OCI-LY1 (cell line): ENCODE results near the gene PDE6B.

Source experiments
- H2AFZ ChIP-seq: fragments of 200-600 bp; sonication (generic), shearing (Covaris generic); 2 replicates; pipeline ENCODE4 v1.6.0; 2014; ENCODE audit warnings: antibody characterized with exemption, mild to moderate bottlenecking, low read length
- H3F3A ChIP-seq: fragments of 200-600 bp; sonication (generic), shearing (Covaris generic); 2 replicates; pipeline ENCODE4 v1.6.0; 2014; ENCODE audit warnings: mild to moderate bottlenecking, antibody characterized with exemption, low read length, moderate library complexity; ENCODE audit not compliant: insufficient read depth
- H3K27ac ChIP-seq: fragments of 200-600 bp; sonication (generic); 2 replicates; pipeline ENCODE4 v1.5.1; 2014; ENCODE audit warnings: low read length, mixed run types, mild to moderate bottlenecking, low read depth; ENCODE audit not compliant: poor library complexity, severe bottlenecking
- H3K27me3 ChIP-seq: fragments of 200-600 bp; sonication (generic); 2 replicates; pipeline ENCODE4 v1.6.0; 2014; ENCODE audit warnings: antibody characterized with exemption, mild to moderate bottlenecking, low read length, moderate library complexity; ENCODE audit not compliant: insufficient read depth
- H3K36me3 ChIP-seq: fragments of 200-600 bp; sonication (generic); 2 replicates; pipeline ENCODE4 v1.6.1; 2014; ENCODE audit warnings: mild to moderate bottlenecking, antibody characterized with exemption, low read length, moderate library complexity, mixed read lengths; ENCODE audit not compliant: insufficient read depth
- H3K4me1 ChIP-seq: fragments of 200-600 bp; sonication (generic); 2 replicates; pipeline ENCODE4 v1.5.1; 2014; ENCODE audit warnings: mild to moderate bottlenecking, low read length, moderate library complexity; ENCODE audit not compliant: insufficient read depth, severe bottlenecking
- H3K4me2 ChIP-seq: fragments of 200-600 bp; sonication (generic), shearing (Covaris generic); 2 replicates; pipeline ENCODE4 v1.6.1; 2014; ENCODE audit warnings: low read length
- H3K4me3 ChIP-seq: fragments of 200-600 bp; sonication (generic); 2 replicates; pipeline ENCODE4 v1.5.1; 2014; ENCODE audit warnings: low read length, low read depth, mild to moderate bottlenecking, mixed read lengths; ENCODE audit not compliant: poor library complexity, severe bottlenecking
- H3K79me2 ChIP-seq: fragments of 200-600 bp; shearing (Covaris generic); 2 replicates; pipeline ENCODE4 v1.6.1; 2016; ENCODE audit warnings: mixed run types, low read length, mixed read lengths; ENCODE audit not compliant: insufficient read depth
- H3K9ac ChIP-seq: fragments of 200-600 bp; sonication (generic), shearing (Covaris generic); 2 replicates; pipeline ENCODE4 v1.6.1; 2014; ENCODE audit warnings: mild to moderate bottlenecking, low read length, mixed read lengths
- H3K9me2 ChIP-seq: fragments of 200-600 bp; sonication (generic), shearing (Covaris generic); 2 replicates; pipeline ENCODE4 v1.6.1; 2014; ENCODE audit warnings: low read depth, mild to moderate bottlenecking, low read length, mixed read lengths
- H3K9me3 ChIP-seq: fragments of 200-600 bp; shearing (Covaris generic); 2 replicates; pipeline ENCODE4 v1.6.1; 2014; ENCODE audit warnings: low read length, mixed read lengths
- H4K20me1 ChIP-seq: fragments of 200-600 bp; sonication (generic), shearing (Covaris generic); 2 replicates; pipeline ENCODE4 v1.6.0; 2016; ENCODE audit warnings: mild to moderate bottlenecking, low read length; ENCODE audit not compliant: insufficient read depth
- EZH2 ChIP-seq: fragments of 200-600 bp; sonication (generic), shearing (Covaris generic); IDR thresholded peaks from 2 replicates; pipeline ENCODE4 v1.8.0; 2017; ENCODE audit warnings: borderline replicate concordance, mixed run types, mild to moderate bottlenecking, antibody characterized with exemption, low read length, moderate library complexity, mixed read lengths
- TF ChIP-seq, protein P1 (sequence below): fragments of 200-600 bp; sonication (generic), shearing (Covaris generic); IDR thresholded peaks from 2 replicates; pipeline ENCODE4 v1.5.1; 2017; ENCODE audit warnings: mild to moderate bottlenecking, antibody characterized with exemption, low read length, moderate library complexity, mixed read lengths

Gene PDE6B

DNA sequence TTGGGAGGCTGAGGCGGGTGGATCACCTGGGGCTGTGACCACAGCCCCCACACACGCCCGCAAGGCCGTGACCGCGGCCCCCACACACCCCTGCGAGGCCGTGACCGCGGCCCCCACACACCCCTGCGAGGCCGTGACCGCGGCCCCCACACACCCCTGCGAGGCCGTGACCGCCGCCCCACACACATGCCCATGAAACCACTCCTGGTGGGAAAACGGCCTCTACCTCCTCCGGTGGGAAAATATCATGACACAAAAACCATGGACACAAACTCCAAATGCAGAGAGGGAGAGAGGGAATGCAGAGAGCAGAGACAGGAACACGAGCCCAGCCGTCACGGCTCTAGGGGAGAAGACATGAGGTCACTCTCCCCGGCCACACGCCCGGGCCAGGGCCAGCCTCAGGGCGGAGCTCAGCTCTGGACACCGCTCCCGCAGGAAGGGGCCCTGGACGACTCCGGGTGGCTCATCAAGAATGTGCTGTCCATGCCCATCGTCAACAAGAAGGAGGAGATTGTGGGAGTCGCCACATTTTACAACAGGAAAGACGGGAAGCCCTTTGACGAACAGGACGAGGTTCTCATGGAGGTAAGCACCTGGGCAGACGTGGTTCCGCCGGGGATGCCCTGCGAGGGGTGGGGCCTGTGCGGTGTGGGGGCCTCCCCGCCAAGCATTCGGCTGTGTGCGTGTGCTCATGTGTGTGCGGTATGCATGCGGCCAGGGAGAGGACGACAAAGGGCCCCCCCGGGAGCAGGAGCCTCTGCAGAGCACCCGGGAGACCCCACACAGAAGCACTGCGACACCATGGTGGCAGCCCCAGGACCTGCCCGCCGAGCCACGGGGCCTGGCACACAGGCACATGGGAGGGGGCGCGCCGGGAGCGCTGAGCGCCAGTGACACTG is 31.3 kb downstream of the PDE6B start:
- H3K9me2 ChIP-seq, result no peaks in the 10 kb centered on the region
- no peak overlapping the region for H3K4me3 ChIP-seq
- H3K36me3 ChIP-seq, result no peaks in the 10 kb centered on the region
- no peaks in the 10 kb centered on the region for H3K9me3 ChIP-seq
- no peak overlapping the region for H2AFZ ChIP-seq
- H3K4me2 ChIP-seq, result no peak overlapping the region
- H4K20me1 ChIP-seq, result no peaks in the 10 kb centered on the region
- no peak overlapping the region for H3K9ac ChIP-seq
- H3F3A ChIP-seq, result no peaks in the 10 kb centered on the region
- H3K27ac ChIP-seq, result no peak overlapping the region
- no peaks in the 10 kb centered on the region for H3K27me3 ChIP-seq
- no peaks in the 10 kb centered on the region for H3K79me2 ChIP-seq
- no peaks in the 10 kb centered on the region for H3K4me1 ChIP-seq
- TF ChIP-seq EZH2, result no peak
- TF ChIP-seq, protein P1, sequence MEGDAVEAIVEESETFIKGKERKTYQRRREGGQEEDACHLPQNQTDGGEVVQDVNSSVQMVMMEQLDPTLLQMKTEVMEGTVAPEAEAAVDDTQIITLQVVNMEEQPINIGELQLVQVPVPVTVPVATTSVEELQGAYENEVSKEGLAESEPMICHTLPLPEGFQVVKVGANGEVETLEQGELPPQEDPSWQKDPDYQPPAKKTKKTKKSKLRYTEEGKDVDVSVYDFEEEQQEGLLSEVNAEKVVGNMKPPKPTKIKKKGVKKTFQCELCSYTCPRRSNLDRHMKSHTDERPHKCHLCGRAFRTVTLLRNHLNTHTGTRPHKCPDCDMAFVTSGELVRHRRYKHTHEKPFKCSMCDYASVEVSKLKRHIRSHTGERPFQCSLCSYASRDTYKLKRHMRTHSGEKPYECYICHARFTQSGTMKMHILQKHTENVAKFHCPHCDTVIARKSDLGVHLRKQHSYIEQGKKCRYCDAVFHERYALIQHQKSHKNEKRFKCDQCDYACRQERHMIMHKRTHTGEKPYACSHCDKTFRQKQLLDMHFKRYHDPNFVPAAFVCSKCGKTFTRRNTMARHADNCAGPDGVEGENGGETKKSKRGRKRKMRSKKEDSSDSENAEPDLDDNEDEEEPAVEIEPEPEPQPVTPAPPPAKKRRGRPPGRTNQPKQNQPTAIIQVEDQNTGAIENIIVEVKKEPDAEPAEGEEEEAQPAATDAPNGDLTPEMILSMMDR, result no peak

DNA sequence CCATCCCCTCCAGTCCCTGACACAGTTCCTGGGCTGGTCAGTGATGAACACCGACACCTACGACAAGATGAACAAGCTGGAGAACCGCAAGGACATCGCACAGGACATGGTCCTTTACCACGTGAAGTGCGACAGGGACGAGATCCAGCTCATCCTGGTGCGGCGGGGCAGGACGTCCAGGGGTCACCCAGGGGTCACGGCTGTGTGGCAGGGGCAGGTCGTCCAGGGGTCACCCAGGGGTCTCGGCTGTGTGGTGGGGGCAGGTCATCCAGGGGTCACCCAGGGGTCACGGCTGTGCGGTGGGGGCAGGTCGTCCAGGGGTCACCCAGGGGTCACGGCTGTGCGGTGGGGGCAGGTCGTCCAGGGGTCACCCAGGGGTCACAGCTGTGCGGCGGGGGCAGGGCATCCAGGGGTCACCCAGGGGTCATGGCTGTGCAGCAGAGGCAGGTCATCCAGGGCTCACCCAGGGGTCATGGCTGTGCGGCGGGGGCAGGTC is 32.0 kb downstream of the PDE6B start:
- H3K36me3 ChIP-seq, result no peaks in the 10 kb centered on the region
- H3F3A ChIP-seq, result no peaks in the 10 kb centered on the region
- no peak overlapping the region for H3K4me2 ChIP-seq
- no peaks in the 10 kb centered on the region for H3K27me3 ChIP-seq
- H3K4me1 ChIP-seq, result no peaks in the 10 kb centered on the region
- H3K9me3 ChIP-seq, result no peaks in the 10 kb centered on the region
- H4K20me1 ChIP-seq, result no peaks in the 10 kb centered on the region
- H3K9me2 ChIP-seq, result no peaks in the 10 kb centered on the region
- H2AFZ ChIP-seq, result no peak overlapping the region
- TF ChIP-seq, protein P1, result no peak
- TF ChIP-seq EZH2, result no peak
- no peak overlapping the region for H3K9ac ChIP-seq
- H3K27ac ChIP-seq, result no peak overlapping the region
- H3K79me2 ChIP-seq, result no peaks in the 10 kb centered on the region
- H3K4me3 ChIP-seq, result no peak overlapping the region

GRCh38 chr4:657834-658667 is 32.7 kb downstream of the PDE6B start:
- Histone ChIP-seq H3K9ac (no peak overlapping the region), H2AFZ (no peak overlapping the region), H3K9me3 (no peaks in the 10 kb centered on the region), H3K79me2 (no peaks in the 10 kb centered on the region), H3K4me3 (no peak overlapping the region), H3F3A (no peaks in the 10 kb centered on the region), H3K4me1 (peaks cover 2% of the 10 kb centered on the region), H4K20me1 (no peaks in the 10 kb centered on the region), H3K27ac (no peak overlapping the region), H3K27me3 (no peaks in the 10 kb centered on the region), H3K4me2 (no peak overlapping the region), H3K9me2 (no peaks in the 10 kb centered on the region), H3K36me3 (no peaks in the 10 kb centered on the region)
- TF ChIP-seq EZH2, result no peak
- TF ChIP-seq, protein P1, result no peak
